Smooth muscle cell (in vitro differentiated cells): ENCODE data around the gene TIRAP. TPM values are rescaled to one million over a fixed set of nuclear protein-coding genes. Genes with fewer than 3 reads are reported as not detected.

Experiments
- DNase-seq: peaks from one replicate; lab custom pipeline; 2025; ENCODE audit not compliant: unreplicated experiment; lab: John Stamatoyannopoulos, UW
- H2AFZ ChIP-seq: fragments of 200-600 bp; sonication (generic); 2 replicates; pipeline ENCODE4 v1.6.0; 2016; ENCODE audit warnings: antibody characterized with exemption, low read depth, mild to moderate bottlenecking
- H3F3A ChIP-seq: fragments of 200-600 bp; sonication (generic); 2 replicates; pipeline ENCODE4 v1.6.0; 2017; ENCODE audit warnings: antibody characterized with exemption, low read depth
- H3K27ac ChIP-seq: fragments of 200-600 bp; sonication (generic); 2 replicates; pipeline ENCODE4 v1.5.1; 2016; ENCODE audit warnings: low read depth, mild to moderate bottlenecking
- H3K27me3 ChIP-seq: fragments of 200-600 bp; sonication (generic); 2 replicates; pipeline ENCODE4 v1.6.1; 2016; ENCODE audit warnings: low read depth, mild to moderate bottlenecking
- H3K36me3 ChIP-seq: fragments of 200-600 bp; sonication (generic); 2 replicates; pipeline ENCODE4 v1.5.1; 2016; ENCODE audit warnings: low read depth
- H3K4me1 ChIP-seq: fragments of 200-600 bp; sonication (generic); 2 replicates; pipeline ENCODE4 v1.5.1; 2016; ENCODE audit warnings: low read depth
- H3K4me2 ChIP-seq: fragments of 200-600 bp; sonication (generic); 2 replicates; pipeline ENCODE4 v1.6.0; 2016; ENCODE audit warnings: mild to moderate bottlenecking
- H3K4me3 ChIP-seq: fragments of 200-600 bp; sonication (generic); 2 replicates; pipeline ENCODE4 v1.5.1; 2016; ENCODE audit warnings: mild to moderate bottlenecking
- H3K79me2 ChIP-seq: fragments of 200-600 bp; sonication (generic); 2 replicates; pipeline ENCODE4 v1.6.0; 2016; ENCODE audit warnings: low read depth, mild to moderate bottlenecking
- H3K9ac ChIP-seq: fragments of 200-600 bp; sonication (generic); 2 replicates; pipeline ENCODE4 v1.6.0; 2016; ENCODE audit warnings: low read depth
- H3K9me3 ChIP-seq: fragments of 200-600 bp; sonication (generic); replicated peaks from 2 replicates; pipeline ENCODE4 v1.5.1; 2016; ENCODE audit warnings: low read depth
- H4K20me1 ChIP-seq: fragments of 200-600 bp; sonication (generic); 2 replicates; pipeline ENCODE4 v1.6.0; 2016; ENCODE audit warnings: low read depth
- WGBS: methylation state at CpG from one replicate; pipeline ENCODE4 v1.1.7; 2016; ENCODE audit warnings: low lambda C conversion rate; 5-methylcytosine and 5-hydroxymethylcytosine counted together
- polyA plus RNA-seq: library from polyadenylated mRNA; unstranded; fragments of >200 nt; fragmentation: Nextera tagmentation; extraction: Ambion mirVana; gene quantifications from 2 replicates; pipeline ENCODE4 v1.2.1, GENCODE V29; 2016
- total RNA-seq: library from RNA; depleted of rRNA; stranded (reverse); fragments of >200 nt; gene quantifications from 2 replicates; pipeline ENCODE4 v1.2.3, GENCODE V29; 2014
- TF ChIP-seq, protein P1 (sequence below): fragments of 200-600 bp; sonication (generic); IDR thresholded peaks from 2 replicates; pipeline ENCODE4 v1.5.1; 2017; ENCODE audit warnings: borderline replicate concordance, mild to moderate bottlenecking, antibody characterized with exemption; ENCODE audit not compliant: insufficient read depth, poor library complexity, severe bottlenecking

Gene TIRAP
- total and polyA plus RNA-seq, 2 experiments from 2014 or later, result 2.9 to 3.7 TPM

DNA sequence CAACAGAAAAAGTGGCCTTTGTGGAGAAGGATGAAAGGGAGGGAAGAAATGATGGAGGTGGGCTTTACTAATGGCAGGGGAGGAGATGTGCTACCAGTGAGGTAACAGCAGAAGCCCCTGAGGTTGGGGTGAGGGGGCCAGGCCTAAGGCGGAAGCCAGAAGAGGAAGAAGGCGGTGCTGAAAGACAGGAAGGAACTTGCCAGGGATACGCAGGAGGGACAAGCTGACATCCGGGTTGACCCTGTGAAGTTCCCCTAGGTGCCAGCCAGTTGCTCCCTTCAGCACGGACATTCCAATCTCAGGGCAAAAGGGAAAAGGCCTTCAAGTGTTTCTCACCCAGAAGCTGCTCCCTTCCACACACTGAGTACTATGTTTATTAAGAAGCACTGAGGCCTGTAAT, 2.3 kb upstream of the TIRAP start:
- H3K9me3 ChIP-seq, result no peaks in the 10 kb centered on the region
- H3K79me2 ChIP-seq, result peaks cover under 1% of the 10 kb centered on the region
- H3K4me1 ChIP-seq, result peaks cover 5% of the 10 kb centered on the region
- no peak overlapping the region for H2AFZ ChIP-seq
- 94% methylated on average over 5 of the region's 5 CpGs for WGBS
- no peaks in the 10 kb centered on the region for H3F3A ChIP-seq
- no peak for DNase-seq
- TF ChIP-seq, protein P1, sequence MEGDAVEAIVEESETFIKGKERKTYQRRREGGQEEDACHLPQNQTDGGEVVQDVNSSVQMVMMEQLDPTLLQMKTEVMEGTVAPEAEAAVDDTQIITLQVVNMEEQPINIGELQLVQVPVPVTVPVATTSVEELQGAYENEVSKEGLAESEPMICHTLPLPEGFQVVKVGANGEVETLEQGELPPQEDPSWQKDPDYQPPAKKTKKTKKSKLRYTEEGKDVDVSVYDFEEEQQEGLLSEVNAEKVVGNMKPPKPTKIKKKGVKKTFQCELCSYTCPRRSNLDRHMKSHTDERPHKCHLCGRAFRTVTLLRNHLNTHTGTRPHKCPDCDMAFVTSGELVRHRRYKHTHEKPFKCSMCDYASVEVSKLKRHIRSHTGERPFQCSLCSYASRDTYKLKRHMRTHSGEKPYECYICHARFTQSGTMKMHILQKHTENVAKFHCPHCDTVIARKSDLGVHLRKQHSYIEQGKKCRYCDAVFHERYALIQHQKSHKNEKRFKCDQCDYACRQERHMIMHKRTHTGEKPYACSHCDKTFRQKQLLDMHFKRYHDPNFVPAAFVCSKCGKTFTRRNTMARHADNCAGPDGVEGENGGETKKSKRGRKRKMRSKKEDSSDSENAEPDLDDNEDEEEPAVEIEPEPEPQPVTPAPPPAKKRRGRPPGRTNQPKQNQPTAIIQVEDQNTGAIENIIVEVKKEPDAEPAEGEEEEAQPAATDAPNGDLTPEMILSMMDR, result no peak
- H3K27me3 ChIP-seq, result no peaks in the 10 kb centered on the region
- no peak overlapping the region for H3K9ac ChIP-seq
- H4K20me1 ChIP-seq, result peaks cover 5% of the 10 kb centered on the region
- no peak overlapping the region for H3K27ac ChIP-seq
- H3K4me2 ChIP-seq, result no peak overlapping the region
- H3K36me3 ChIP-seq, result no peaks in the 10 kb centered on the region
- H3K4me3 ChIP-seq, result no peak overlapping the region

DNA sequence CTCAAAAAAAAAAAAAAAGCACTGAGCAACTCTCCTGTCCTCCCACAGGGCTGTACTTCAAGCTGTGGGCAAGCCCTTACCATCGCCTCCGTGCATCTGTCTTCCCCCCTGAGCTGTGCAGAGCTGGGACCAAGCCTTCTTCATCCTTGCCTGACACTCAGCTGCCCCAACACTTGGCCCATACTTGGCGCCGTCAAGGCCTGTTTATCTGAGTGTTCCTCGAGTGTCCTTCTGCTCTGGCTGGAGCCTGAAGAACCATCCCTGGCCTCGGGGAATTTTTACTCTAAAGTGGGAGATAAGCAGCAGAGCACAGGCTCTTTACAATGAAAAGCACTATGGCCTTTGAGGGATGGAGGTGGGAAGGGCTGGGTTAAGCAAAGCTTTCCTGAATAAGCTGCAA, 1.6 kb upstream of the TIRAP start:
- Histone ChIP-seq H3K4me3 (no peak overlapping the region), H3F3A (no peaks in the 10 kb centered on the region), H3K79me2 (peaks cover 3% of the 10 kb centered on the region), H3K27me3 (no peaks in the 10 kb centered on the region), H3K4me2 (no peak overlapping the region), H2AFZ (no peak overlapping the region), H3K9ac (no peak overlapping the region), H3K36me3 (no peaks in the 10 kb centered on the region), H3K4me1 (peaks cover 5% of the 10 kb centered on the region), H3K9me3 (no peaks in the 10 kb centered on the region), H4K20me1 (peaks cover 5% of the 10 kb centered on the region), H3K27ac (no peak overlapping the region)
- TF ChIP-seq, protein P1, result no peak
- DNase-seq, result no peak
- 72% methylated on average over 6 of the region's 6 CpGs for WGBS

DNA sequence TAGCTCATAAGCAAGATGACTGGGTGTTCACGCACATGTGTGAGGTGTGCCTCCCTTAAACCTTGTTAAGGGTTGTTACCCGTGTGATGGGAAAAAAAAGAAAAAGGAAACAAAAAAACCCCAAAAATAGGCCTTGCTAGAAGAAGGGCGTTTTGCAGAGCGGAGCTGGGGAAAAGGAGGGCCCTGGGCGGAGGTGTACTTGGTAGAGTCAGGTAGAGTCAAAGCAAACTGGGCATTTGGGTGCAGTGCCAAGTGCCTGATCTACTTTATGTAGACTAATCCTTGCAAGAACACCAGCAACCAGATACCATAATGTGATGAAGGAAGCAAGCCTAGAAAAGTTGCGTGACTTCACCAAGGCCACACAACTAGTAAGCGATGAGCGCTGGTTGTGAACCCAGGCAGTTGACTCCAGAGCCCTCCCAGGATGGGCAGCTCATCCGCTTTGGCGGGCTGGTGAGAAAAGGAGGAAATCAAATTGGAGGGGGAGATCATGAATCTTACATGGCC, 1.2 kb upstream of the TIRAP start:
- Histone ChIP-seq H3K9ac (no peak overlapping the region), H3F3A (no peaks in the 10 kb centered on the region), H3K27ac (no peak overlapping the region), H3K4me2 (peak overlapping the region; percentile 91), H3K36me3 (no peaks in the 10 kb centered on the region), H4K20me1 (peaks cover 5% of the 10 kb centered on the region), H3K4me1 (peaks cover 5% of the 10 kb centered on the region), H3K4me3 (no peak overlapping the region), H3K27me3 (no peaks in the 10 kb centered on the region), H3K79me2 (peaks cover 3% of the 10 kb centered on the region), H3K9me3 (no peaks in the 10 kb centered on the region), H2AFZ (no peak overlapping the region)
- 97% methylated on average over 10 of the region's 10 CpGs for WGBS
- no peak for DNase-seq
- TF ChIP-seq, protein P1, result no peak

DNA sequence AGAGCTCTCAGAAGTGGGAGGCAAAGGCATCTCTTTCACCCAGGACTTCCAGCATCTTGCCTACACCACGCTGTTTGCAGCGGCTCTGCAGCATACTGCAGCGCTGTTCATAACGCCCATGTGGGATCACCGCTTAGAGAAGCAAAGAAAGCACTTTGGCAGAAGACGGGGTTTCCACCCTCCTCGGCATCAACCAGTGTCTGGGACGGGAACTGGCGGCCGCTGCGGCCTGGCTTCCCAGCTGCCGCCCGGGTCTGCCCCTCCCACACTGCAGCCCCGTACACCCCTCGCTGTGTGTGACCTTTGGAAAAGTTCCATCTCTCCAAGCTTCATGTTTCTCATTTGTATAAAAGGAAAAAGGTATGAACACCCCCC, 545 bp upstream of the TIRAP start:
- Histone ChIP-seq H3K4me1 (peaks cover 5% of the 10 kb centered on the region), H3K9ac (peak overlapping the region; percentile 65), H3K9me3 (no peaks in the 10 kb centered on the region), H2AFZ (peak overlapping the region; percentile 82), H3F3A (no peaks in the 10 kb centered on the region), H3K27me3 (no peaks in the 10 kb centered on the region), H3K79me2 (peaks cover 3% of the 10 kb centered on the region), H4K20me1 (peaks cover 5% of the 10 kb centered on the region), H3K36me3 (no peaks in the 10 kb centered on the region), H3K27ac (peak overlapping the region; percentile 78), H3K4me2 (peak overlapping the region; percentile 91), H3K4me3 (peak overlapping the region; percentile 83)
- no peak for DNase-seq
- TF ChIP-seq, protein P1, result no peak
- 8% methylated on average over 15 of the region's 15 CpGs for WGBS
